OCI-LY1 (cell line): Measurements from ENCODE around the gene SLC2A10.

ENCODE experiments used
- EZH2 ChIP-seq: fragments of 200-600 bp; sonication (generic), shearing (Covaris generic); IDR thresholded peaks from 2 replicates; pipeline ENCODE4 v1.8.0; 2017; ENCODE audit warnings: borderline replicate concordance, mixed run types, mild to moderate bottlenecking, antibody characterized with exemption, low read length, moderate library complexity, mixed read lengths
- TF ChIP-seq, protein P1 (sequence below): fragments of 200-600 bp; sonication (generic), shearing (Covaris generic); IDR thresholded peaks from 2 replicates; pipeline ENCODE4 v1.5.1; 2017; ENCODE audit warnings: mild to moderate bottlenecking, antibody characterized with exemption, low read length, moderate library complexity, mixed read lengths

DNA sequence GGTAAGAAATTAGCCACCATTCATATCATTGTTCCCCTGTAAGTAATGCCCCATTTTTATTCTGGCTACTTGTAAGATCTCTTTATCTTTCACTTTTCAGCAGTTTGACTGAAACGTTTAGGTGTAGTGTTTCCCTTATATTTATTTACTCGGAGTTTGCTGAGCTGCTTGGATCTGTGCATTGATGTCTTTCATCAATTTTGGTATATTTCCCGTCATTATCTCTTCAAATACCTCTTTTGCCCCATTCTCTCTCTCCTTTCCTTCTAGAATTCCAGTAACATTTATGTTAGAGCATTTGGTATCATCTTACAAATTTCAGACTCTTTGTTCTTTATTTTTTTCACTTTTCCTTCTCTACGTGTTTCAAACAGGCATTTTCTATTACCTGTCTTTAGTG is 49.0 kb upstream of the SLC2A10 start:
- TF ChIP-seq, protein P1, sequence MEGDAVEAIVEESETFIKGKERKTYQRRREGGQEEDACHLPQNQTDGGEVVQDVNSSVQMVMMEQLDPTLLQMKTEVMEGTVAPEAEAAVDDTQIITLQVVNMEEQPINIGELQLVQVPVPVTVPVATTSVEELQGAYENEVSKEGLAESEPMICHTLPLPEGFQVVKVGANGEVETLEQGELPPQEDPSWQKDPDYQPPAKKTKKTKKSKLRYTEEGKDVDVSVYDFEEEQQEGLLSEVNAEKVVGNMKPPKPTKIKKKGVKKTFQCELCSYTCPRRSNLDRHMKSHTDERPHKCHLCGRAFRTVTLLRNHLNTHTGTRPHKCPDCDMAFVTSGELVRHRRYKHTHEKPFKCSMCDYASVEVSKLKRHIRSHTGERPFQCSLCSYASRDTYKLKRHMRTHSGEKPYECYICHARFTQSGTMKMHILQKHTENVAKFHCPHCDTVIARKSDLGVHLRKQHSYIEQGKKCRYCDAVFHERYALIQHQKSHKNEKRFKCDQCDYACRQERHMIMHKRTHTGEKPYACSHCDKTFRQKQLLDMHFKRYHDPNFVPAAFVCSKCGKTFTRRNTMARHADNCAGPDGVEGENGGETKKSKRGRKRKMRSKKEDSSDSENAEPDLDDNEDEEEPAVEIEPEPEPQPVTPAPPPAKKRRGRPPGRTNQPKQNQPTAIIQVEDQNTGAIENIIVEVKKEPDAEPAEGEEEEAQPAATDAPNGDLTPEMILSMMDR = no peak
- no peak for TF ChIP-seq EZH2
